Activated naive CD4-positive, alpha-beta T cell treated with anti-CD3 and anti-CD28 coated beads, Interleukin-2, amount 10 ng/mL, durations not matched to agents 7 days and 5 days (primary cell): ENCODE data around the gene SLC7A6OS.

Experiments
- CTCF ChIA-PET: fragments of 350-600 bp; sonication (Branson Sonifier 250); formaldehyde crosslinking; loops from one replicate; lab custom pipeline; 2021; ENCODE audit warnings: antibody characterized with exemption; lab: Charles Lee
- DNase-seq: peaks from one replicate; pipeline ENCODE4 v3.0.0-alpha.2; 2020
- H3K27ac Mint-ChIP-seq: one replicate; pipeline ENCODE4 v1.8.0; 2021; ENCODE audit warnings: mild to moderate bottlenecking, moderate library complexity, mixed read lengths
- H3K27me3 Mint-ChIP-seq: one replicate; pipeline ENCODE4 v1.8.0; 2021; ENCODE audit warnings: mild to moderate bottlenecking, mixed read lengths
- H3K36me3 Mint-ChIP-seq: one replicate; pipeline ENCODE4 v1.8.0; 2021; ENCODE audit warnings: mixed read lengths
- H3K4me1 Mint-ChIP-seq: one replicate; pipeline ENCODE4 v1.8.0; 2021; ENCODE audit warnings: mixed read lengths
- H3K4me3 Mint-ChIP-seq: one replicate; pipeline ENCODE4 v1.8.0; 2021; ENCODE audit warnings: mild to moderate bottlenecking, moderate library complexity, mixed read lengths
- H3K9me3 Mint-ChIP-seq: one replicate; pipeline ENCODE4 v1.8.0; 2021; ENCODE audit warnings: mixed read lengths

SLC7A6OS gene

DNA sequence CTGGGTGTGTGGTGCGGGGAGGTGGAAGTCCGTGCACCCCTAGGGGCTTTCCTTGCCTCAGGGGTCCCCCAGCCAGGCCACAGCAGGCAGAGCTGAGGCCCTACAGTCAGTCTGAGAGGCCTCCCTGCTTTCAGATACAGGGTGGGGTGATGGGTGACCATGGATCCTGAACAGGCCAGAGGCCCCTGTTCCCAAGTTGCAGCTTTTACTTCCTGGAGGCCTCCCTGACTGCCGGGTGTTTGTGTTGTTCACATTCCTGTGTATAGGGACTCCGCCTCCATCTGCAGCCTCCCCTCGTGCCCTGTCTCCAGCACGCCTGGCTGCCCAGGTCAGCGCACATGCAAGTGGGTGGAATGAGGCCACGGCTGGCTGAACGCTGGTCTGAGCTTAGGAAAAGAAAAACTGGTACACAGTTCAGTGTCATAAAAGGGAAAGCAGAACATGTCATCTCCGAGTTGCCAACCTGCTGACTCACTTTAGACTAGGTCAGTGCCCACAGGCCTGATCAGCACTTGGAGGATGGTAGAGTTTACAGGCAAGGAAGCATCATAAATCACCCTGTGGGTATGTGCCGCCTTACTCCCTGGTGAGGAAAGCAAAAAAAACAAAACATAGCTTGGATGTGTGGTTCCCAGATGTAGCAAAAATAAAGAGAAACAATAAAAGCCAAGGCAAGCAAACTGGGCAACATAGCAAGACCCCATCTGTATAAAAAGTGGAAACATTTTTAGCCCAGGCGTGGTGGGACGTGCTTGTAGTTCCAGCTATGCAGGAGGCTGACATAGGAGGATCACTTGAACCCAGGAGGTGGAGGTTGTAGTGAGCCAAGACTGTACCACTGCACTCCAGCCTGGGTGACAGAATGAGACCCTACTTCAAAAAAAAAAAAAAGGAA, 52.6 kb downstream of the SLC7A6OS start:
- Mint-ChIP-seq H3K4me3 (no peak overlapping the region), H3K9me3 (no peaks in the 10 kb centered on the region), H3K27ac (no peak overlapping the region), H3K27me3 (no peaks in the 10 kb centered on the region), H3K4me1 (peaks cover 28% of the 10 kb centered on the region), H3K36me3 (peaks cover 4% of the 10 kb centered on the region)
- DNase-seq, result no peak
- CTCF ChIA-PET, result interaction anchor here (0.6 to 9.7 kb wide), 4 partner anchors 9 to 263 kb away, joined by 3 to 432 read pairs (median 4); partner anchors contain the start of genes PRMT7 and SLC7A6OS

DNA sequence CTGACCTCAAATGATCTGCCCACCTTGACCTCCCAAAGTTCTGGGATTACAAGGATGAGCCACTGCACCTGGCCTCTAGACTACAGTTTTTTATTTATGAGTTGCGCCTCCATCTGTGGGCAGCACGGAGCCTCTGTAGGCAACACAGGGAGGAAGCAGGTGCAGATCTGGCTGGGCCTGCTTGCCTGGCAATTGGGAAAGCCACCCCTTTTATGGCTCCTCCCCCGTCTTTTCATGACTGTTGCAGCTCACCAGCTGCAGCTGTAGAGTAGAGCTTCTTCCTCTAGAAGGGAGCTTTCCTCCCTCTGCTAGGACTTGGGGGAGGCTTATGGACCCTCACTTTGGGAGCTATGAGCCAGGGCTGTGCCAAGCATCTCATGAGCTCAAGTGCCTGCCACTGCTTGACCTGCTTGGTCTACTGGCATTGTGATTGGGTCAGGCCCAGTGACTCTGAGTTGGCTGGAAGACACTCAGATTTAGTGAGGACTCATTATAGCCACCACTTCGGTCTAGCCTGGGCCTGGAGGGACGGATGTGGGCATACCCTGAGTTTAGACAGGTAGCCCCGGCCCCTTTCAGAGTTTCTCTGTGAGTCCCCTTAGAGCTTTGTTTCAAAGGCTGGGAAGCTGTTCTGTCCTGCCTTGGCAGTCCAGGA, 53.4 kb downstream of the SLC7A6OS start:
- Mint-ChIP-seq H3K36me3 (peaks cover 4% of the 10 kb centered on the region), H3K4me1 (peaks cover 24% of the 10 kb centered on the region), H3K9me3 (no peaks in the 10 kb centered on the region), H3K27me3 (no peaks in the 10 kb centered on the region), H3K4me3 (no peak overlapping the region), H3K27ac (peak overlapping the region; percentile 34)
- CTCF ChIA-PET, result interaction anchor here (1.6 to 9.7 kb wide), 2 partner anchors 9 to 67 kb away, joined by 5 to 432 read pairs; no protein-coding TSS in a partner anchor
- DNase-seq, result peak; percentile 69

DNA sequence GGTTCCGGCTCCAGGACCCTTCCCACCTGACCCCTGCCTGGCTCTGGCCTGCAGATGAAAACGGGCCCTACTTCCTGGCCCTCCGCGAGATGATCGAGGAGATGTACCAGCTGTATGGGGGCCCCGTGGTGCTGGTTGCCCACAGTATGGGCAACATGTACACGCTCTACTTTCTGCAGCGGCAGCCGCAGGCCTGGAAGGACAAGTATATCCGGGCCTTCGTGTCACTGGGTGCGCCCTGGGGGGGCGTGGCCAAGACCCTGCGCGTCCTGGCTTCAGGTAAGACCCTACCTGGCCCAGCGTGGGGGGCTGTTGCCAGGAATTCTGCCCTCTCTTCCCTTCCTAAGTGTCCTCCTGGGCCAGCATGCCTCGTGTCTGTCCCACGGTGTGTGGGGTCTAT, 55.0 kb downstream of the SLC7A6OS start:
- H3K4me1 Mint-ChIP-seq, result peaks cover 11% of the 10 kb centered on the region
- CTCF ChIA-PET, result interaction anchor here (1.2 to 1.6 kb wide), 2 partner anchors 8 to 11 kb away, joined by 4 to 5 read pairs; partner anchors contain the start of genes PLA2G15 and SLC7A6
- H3K36me3 Mint-ChIP-seq, result peaks cover 10% of the 10 kb centered on the region
- no peaks in the 10 kb centered on the region for H3K27me3 Mint-ChIP-seq
- DNase-seq, result no peak
- H3K4me3 Mint-ChIP-seq, result no peak overlapping the region
- no peaks in the 10 kb centered on the region for H3K9me3 Mint-ChIP-seq
- no peak overlapping the region for H3K27ac Mint-ChIP-seq

- Mint-ChIP-seq H3K4me1 (peaks cover 11% of the 10 kb centered on the region), H3K9me3 (no peaks in the 10 kb centered on the region), H3K27ac (no peak overlapping the region), H3K27me3 (no peaks in the 10 kb centered on the region), H3K36me3 (peaks cover 16% of the 10 kb centered on the region), H3K4me3 (no peak overlapping the region)
- CTCF ChIA-PET, result interaction anchor here (1.0 to 5.0 kb wide), 2 partner anchors 8 to 66 kb away, joined by 3 to 24 read pairs; no protein-coding TSS in a partner anchor
- no peak for DNase-seq
Observed at GRCh38 chr16:68253721-68254120, 57.0 kb downstream of the SLC7A6OS start.

DNA sequence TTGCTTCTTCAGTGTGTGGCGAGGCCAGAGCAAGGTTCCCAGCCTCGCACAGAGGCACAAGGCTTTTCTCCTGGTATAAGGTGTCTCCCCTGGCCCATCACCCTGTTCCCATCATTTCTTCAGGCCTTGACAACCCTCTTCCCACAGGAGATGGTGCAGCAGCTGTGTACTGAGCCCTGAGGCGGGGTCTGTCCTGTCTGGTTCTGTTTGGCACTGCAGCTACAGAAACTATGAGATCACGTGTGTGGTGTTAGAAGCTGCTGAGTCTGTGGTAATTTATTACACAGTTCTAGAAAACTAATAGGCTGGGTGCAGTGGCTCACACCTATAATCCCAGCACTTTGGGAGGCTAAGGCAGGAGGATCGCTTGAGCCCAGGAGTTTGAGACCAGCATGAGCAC, 58.4 kb downstream of the SLC7A6OS start:
- no peak overlapping the region for H3K4me3 Mint-ChIP-seq
- DNase-seq, result no peak
- peaks cover 17% of the 10 kb centered on the region for H3K36me3 Mint-ChIP-seq
- H3K4me1 Mint-ChIP-seq, result peaks cover 6% of the 10 kb centered on the region
- H3K27me3 Mint-ChIP-seq, result no peaks in the 10 kb centered on the region
- no peak overlapping the region for H3K27ac Mint-ChIP-seq
- CTCF ChIA-PET, result interaction anchor here (1.5 to 5.0 kb wide), 2 partner anchors 9 to 77 kb away, joined by 4 to 24 read pairs; no protein-coding TSS in a partner anchor
- no peaks in the 10 kb centered on the region for H3K9me3 Mint-ChIP-seq

DNA sequence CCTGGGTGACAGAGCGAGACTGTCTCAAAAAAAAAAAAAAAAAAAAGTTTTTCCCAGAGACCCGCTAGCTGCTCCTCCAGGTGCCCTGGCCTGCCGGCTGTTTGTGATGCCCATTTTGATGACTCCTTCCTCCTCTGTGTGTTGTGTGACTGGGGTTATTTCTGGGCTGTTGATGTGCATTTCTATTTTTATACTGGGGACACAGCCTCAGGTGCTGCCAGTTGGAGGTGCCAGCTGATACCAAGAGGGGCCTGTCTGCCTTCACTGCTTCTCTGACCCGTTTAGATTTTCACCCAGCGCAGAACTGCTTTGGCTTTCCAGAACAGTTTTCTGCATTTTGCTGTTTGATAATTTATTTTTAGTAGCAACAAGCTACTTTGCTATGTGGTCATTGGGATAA, 58.9 kb downstream of the SLC7A6OS start:
- CTCF ChIA-PET, result interaction anchor here (0.6 to 5.0 kb wide), 3 partner anchors 10 to 77 kb away, joined by 3 to 24 read pairs (median 4); no protein-coding TSS in a partner anchor
- H3K27ac Mint-ChIP-seq, result no peak overlapping the region

GRCh38 chr16:68250951-68251350, 59.8 kb downstream of the SLC7A6OS start:
- no peak for DNase-seq
- H3K36me3 Mint-ChIP-seq, result peaks cover 17% of the 10 kb centered on the region
- CTCF ChIA-PET, result interaction anchor here (1.5 to 5.0 kb wide), 3 partner anchors 10 to 78 kb away, joined by 4 to 24 read pairs (median 5); partner anchors contain the start of gene SLC7A6
- H3K9me3 Mint-ChIP-seq, result no peaks in the 10 kb centered on the region
- no peaks in the 10 kb centered on the region for H3K27me3 Mint-ChIP-seq
- H3K27ac Mint-ChIP-seq, result no peak overlapping the region
- no peak overlapping the region for H3K4me3 Mint-ChIP-seq
- peaks cover 12% of the 10 kb centered on the region for H3K4me1 Mint-ChIP-seq

More for the DNA sequence above, 58.9 kb downstream of the SLC7A6OS start:
- no peak for DNase-seq
- peaks cover 5% of the 10 kb centered on the region for H3K4me1 Mint-ChIP-seq
- H3K27me3 Mint-ChIP-seq, result no peaks in the 10 kb centered on the region
- no peak overlapping the region for H3K4me3 Mint-ChIP-seq
- H3K36me3 Mint-ChIP-seq, result peaks cover 17% of the 10 kb centered on the region
- no peaks in the 10 kb centered on the region for H3K9me3 Mint-ChIP-seq

DNA sequence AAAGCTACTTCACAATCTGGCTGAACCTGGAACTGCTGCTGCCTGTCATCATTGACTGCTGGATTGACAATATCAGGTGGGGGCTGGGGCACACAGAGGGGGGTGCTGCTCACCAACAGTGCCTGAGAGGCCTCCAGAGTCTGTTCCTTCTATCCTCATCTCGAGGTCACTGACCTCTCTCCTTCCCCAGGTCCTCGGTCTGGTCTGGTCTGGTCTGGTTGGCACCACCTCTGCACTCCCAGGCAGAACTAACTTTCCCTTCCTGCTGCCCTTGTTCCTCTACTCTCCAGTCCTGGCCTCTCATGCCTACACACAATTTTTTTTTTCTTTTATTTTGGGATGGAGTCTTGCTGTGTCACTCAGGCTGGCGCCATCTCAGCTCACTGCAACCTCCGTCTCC, 61.4 kb downstream of the SLC7A6OS start:
- H3K27me3 Mint-ChIP-seq, result peaks cover 7% of the 10 kb centered on the region
- no peak overlapping the region for H3K4me3 Mint-ChIP-seq
- peaks cover 23% of the 10 kb centered on the region for H3K4me1 Mint-ChIP-seq
- H3K27ac Mint-ChIP-seq, result peak overlapping the region; percentile 16
- no peaks in the 10 kb centered on the region for H3K9me3 Mint-ChIP-seq
- CTCF ChIA-PET, result interaction anchor here (0.7 to 5.0 kb wide), 5 partner anchors 8 to 78 kb away, joined by 3 to 24 read pairs (median 5); partner anchors contain the start of gene SLC7A6
- no peak for DNase-seq
- peaks cover 18% of the 10 kb centered on the region for H3K36me3 Mint-ChIP-seq
